GM18498 (cell line): ENCODE data around the gene DDX39B.
"Not testable (repeated sequence)": the region's sequence is repeated elsewhere in the genome, so short reads cannot be mapped to it uniquely, and the experiment has no call there.

Experiments used
- ATAC-seq: cut with Tn5 transposase; IDR thresholded peaks from one replicate; pipeline ENCODE4 v1.9.1; 2021; ENCODE audit warnings: mild to moderate bottlenecking, moderate library complexity; ENCODE audit not compliant: unreplicated experiment

Gene DDX39B

GRCh38 chr6:31529329-31530150 lies 12.3 kb downstream of the DDX39B start:
- no peak for ATAC-seq

GRCh38 chr6:31528821-31529328 lies 12.9 kb downstream of the DDX39B start, which contains the start of gene MCCD1:
Gene MCCD1, plus strand, starts transcription at chr6:31528962. Its CDS starts 53 bp downstream, at chr6:31529015.
- ATAC-seq: no peak

GRCh38 chr6:31528307-31528777 lies 13.5 kb downstream of the DDX39B start:
- no peak for ATAC-seq

- ATAC-seq: no peak
Measured at GRCh38 chr6:31525932-31526591, 15.7 kb downstream of the DDX39B start.

- no peak for ATAC-seq
Measured at GRCh38 chr6:31525553-31525931, 16.3 kb downstream of the DDX39B start.

GRCh38 chr6:31521835-31522234 lies 20.0 kb downstream of the DDX39B start:
- ATAC-seq: no peak

GRCh38 chr6:31513456-31514165 lies 28.2 kb downstream of the DDX39B start:
- no peak for ATAC-seq

GRCh38 chr6:31510007-31510406 lies 31.8 kb downstream of the DDX39B start:
- ATAC-seq: no peak

GRCh38 chr6:31509036-31509435 lies 32.8 kb downstream of the DDX39B start:
- ATAC-seq: not testable (repeated sequence)

- ATAC-seq: no peak
Measured at GRCh38 chr6:31502586-31502985, 39.2 kb downstream of the DDX39B start.

GRCh38 chr6:31499648-31500047 lies 42.2 kb downstream of the DDX39B start:
- ATAC-seq: not testable (repeated sequence)

- ATAC-seq: no peak
Measured at GRCh38 chr6:31498748-31499147, 43.1 kb downstream of the DDX39B start.

GRCh38 chr6:31497531-31498476 lies 44.0 kb downstream of the DDX39B start, which contains the start of gene MICB:
Gene MICB, plus strand, starts transcription at chr6:31498145. Its CDS starts 49 bp downstream, at chr6:31498194.
- peak; percentile 50 for ATAC-seq

- not testable (repeated sequence) for ATAC-seq
Measured at GRCh38 chr6:31496826-31497225, 45.0 kb downstream of the DDX39B start.

- ATAC-seq: no peak
Measured at GRCh38 chr6:31495580-31495979, 46.2 kb downstream of the DDX39B start.

- ATAC-seq: peak; percentile 48
Measured at GRCh38 chr6:31493875-31494694, 47.7 kb downstream of the DDX39B start.

GRCh38 chr6:31493550-31493874 lies 48.3 kb downstream of the DDX39B start:
- ATAC-seq: not testable (repeated sequence)

- no peak for ATAC-seq
Measured at GRCh38 chr6:31490115-31490873, 51.5 kb downstream of the DDX39B start.
